Keratinocyte (primary cell): ENCODE results near the gene RPL35A. TPM values are rescaled to one million over a fixed set of nuclear protein-coding genes. Genes with fewer than 3 reads are reported as not detected.

Source experiments
- DNase-seq: peaks from one replicate; pipeline ENCODE4 v3.0.0-alpha.2; 2011; ENCODE audit warnings: low read depth, missing footprints, low spot score
- FAIRE-seq: peaks from 2 replicates; lab custom pipeline; 2011; peaks lifted over from hg19 to GRCh38; lab: Jason Lieb, UNC
- H2AFZ ChIP-seq: 2 replicates; pipeline ENCODE4 v1.6.0; 2012; ENCODE audit warnings: low read length, control low read depth, inconsistent platforms; ENCODE audit not compliant: control insufficient read depth
- H3K27ac ChIP-seq: 2 replicates; pipeline ENCODE4 v1.5.1; 2011; ENCODE audit warnings: low read length; ENCODE audit not compliant: control insufficient read depth, insufficient read depth
- H3K27me3 ChIP-seq: 3 replicates; pipeline ENCODE4 v1.6.0; 2011; ENCODE audit warnings: low read length; ENCODE audit not compliant: control insufficient read depth, insufficient read depth; ENCODE audit errors: extremely low read depth
- H3K36me3 ChIP-seq, 2 experiments: 2 replicates in 1 of 2; 3 replicates in 1 of 2; pipeline ENCODE4 v1.5.1; 2011; ENCODE audit warnings: low read length in 2 of 2, mild to moderate bottlenecking in 1 of 2; ENCODE audit not compliant: control insufficient read depth in 2 of 2, insufficient read depth in 2 of 2; ENCODE audit errors: extremely low read depth in 1 of 2
- H3K4me1 ChIP-seq: 3 replicates; pipeline ENCODE4 v1.5.1; 2011; ENCODE audit warnings: low read length; ENCODE audit not compliant: control insufficient read depth, insufficient read depth; ENCODE audit errors: extremely low read depth
- H3K4me2 ChIP-seq: 3 replicates; pipeline ENCODE4 v1.6.0; 2011; ENCODE audit warnings: low read depth, low read length; ENCODE audit not compliant: control insufficient read depth, insufficient read depth; ENCODE audit errors: extremely low read depth
- H3K4me3 ChIP-seq, 3 experiments: fragments of 200-600 bp in 1 of 3; sonication (generic) in 1 of 3; 2 replicates in 2 of 3; 3 replicates in 1 of 3; pipeline ENCODE4 v1.5.1; 2011 to 2016; ENCODE audit warnings: low read length in 3 of 3, mild to moderate bottlenecking in 3 of 3, control low read depth in 2 of 3, inconsistent platforms in 1 of 3, low read depth in 1 of 3, mixed read lengths in 1 of 3, mixed run types in 1 of 3, moderate library complexity in 1 of 3; ENCODE audit not compliant: control insufficient read depth in 2 of 3, insufficient read depth in 2 of 3; ENCODE audit errors: extremely low read depth in 1 of 3
- H3K79me2 ChIP-seq: 2 replicates; pipeline ENCODE4 v1.6.0; 2012; ENCODE audit warnings: low read length; ENCODE audit not compliant: control insufficient read depth, insufficient read depth
- H3K9ac ChIP-seq: 3 replicates; pipeline ENCODE4 v1.6.0; 2011; ENCODE audit warnings: low read length; ENCODE audit not compliant: control insufficient read depth, insufficient read depth; ENCODE audit errors: extremely low read depth
- H3K9me1 ChIP-seq: 3 replicates; pipeline ENCODE4 v1.6.0; 2011; ENCODE audit warnings: low read length; ENCODE audit not compliant: control insufficient read depth, insufficient read depth; ENCODE audit errors: extremely low read depth
- H3K9me3 ChIP-seq: 2 replicates; pipeline ENCODE4 v1.5.1; 2012; ENCODE audit warnings: low read depth, low read length; ENCODE audit not compliant: control insufficient read depth
- H4K20me1 ChIP-seq: 3 replicates; pipeline ENCODE4 v1.6.0; 2011; ENCODE audit warnings: low read length; ENCODE audit not compliant: control insufficient read depth, insufficient read depth; ENCODE audit errors: extremely low read depth
- EZH2 ChIP-seq: IDR thresholded peaks from one replicate; pipeline ENCODE4 v1.6.1; 2012; ENCODE audit warnings: inconsistent platforms, mild to moderate bottlenecking, low read length, moderate library complexity
- dilution Hi-C: fragments of 300-500 bp; cut with MboI; formaldehyde crosslinking; loops from one replicate; pipeline ENCODE4 v1.7.0; 2020; ENCODE audit warnings: low sequenced_read_pairs; ENCODE audit not compliant: extremely low pct_ligation_motif_present
- polyA plus RNA-seq, 5 experiments: library from polyadenylated mRNA; depleted of rRNA in 3 of 5; stranded (reverse) in 3 of 5; stranded (forward) in 1 of 5; unstranded in 1 of 5; fragments of >200 nt; gene quantifications; 1 replicate in 1 of 5; 2 replicates in 3 of 5; 3 replicates in 1 of 5; pipeline versions ENCODE4 v1.2.1 to v1.2.3, GENCODE V29; 2011 to 2012; ENCODE audit warnings: missing spikeins in 2 of 5, low read depth in 1 of 5, low replicate concordance in 1 of 5
- small RNA-seq, 3 experiments: library from RNA; depleted of rRNA; stranded (forward); fragments of <200 nt; gene quantifications; one replicate each; pipeline ENCODE3, GENCODE V24; 2012; ENCODE audit warnings: low read depth in 3 of 3, low replicate concordance in 1 of 3; ENCODE audit not compliant: insufficient read length in 3 of 3
- TF ChIP-seq, protein P1 (sequence below), 3 experiments: IDR thresholded peaks in 1 of 3; conservative IDR thresholded peaks in 1 of 3; optimal IDR thresholded peaks in 1 of 3; 2 replicates in 2 of 3; 3 replicates in 1 of 3; pipeline versions ENCODE3 to v1.5.1; 2011; ENCODE audit warnings: low read length in 3 of 3, mild to moderate bottlenecking in 3 of 3, moderate library complexity in 2 of 3, control low read depth in 1 of 3, inconsistent platforms in 1 of 3; ENCODE audit not compliant: insufficient read depth in 2 of 3; ENCODE audit errors: extremely low read depth in 1 of 3

The RPL35A gene
- polyA plus RNA-seq, 1 donor (not counting 4 experiments of a cell fraction or from before 2014, with no cell fraction given), result 1,184 TPM

DNA sequence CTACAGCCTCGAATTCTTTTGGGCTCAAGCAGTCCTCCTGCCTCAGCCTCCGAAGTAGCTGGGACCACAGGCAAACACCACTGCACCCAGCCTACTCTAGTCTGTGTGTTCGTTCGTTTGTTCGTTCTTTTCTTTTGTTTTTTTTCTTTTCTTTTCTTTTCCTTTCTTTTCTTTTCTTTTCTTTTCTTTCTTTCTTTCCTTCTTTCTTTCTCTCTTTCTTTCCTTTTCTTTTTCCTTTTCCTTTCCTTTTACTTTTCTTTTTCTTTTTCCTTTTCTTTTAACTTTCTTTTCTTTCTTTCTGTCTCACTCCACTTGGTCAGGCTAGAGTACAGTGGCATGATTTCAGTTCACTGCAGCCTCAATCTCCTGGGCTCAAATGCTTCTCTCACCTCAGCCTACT is 46.9 kb downstream of the RPL35A start:
- FAIRE-seq, result no peak
- Histone ChIP-seq H3K27ac (no peak overlapping the region), H3K4me1 (no peaks in the 10 kb centered on the region), H3K36me3 (no peaks in the 10 kb centered on the region), H2AFZ (no peak overlapping the region), H3K4me3 (no peak overlapping the region), H3K79me2 (no peaks in the 10 kb centered on the region), H3K27me3 (no peaks in the 10 kb centered on the region), H3K9me1 (no peaks in the 10 kb centered on the region), H3K9ac (no peak overlapping the region), H4K20me1 (no peaks in the 10 kb centered on the region), H3K9me3 (no peaks in the 10 kb centered on the region), H3K4me2 (no peak overlapping the region)
- no peak for DNase-seq
- no peak for TF ChIP-seq EZH2
- TF ChIP-seq, protein P1, sequence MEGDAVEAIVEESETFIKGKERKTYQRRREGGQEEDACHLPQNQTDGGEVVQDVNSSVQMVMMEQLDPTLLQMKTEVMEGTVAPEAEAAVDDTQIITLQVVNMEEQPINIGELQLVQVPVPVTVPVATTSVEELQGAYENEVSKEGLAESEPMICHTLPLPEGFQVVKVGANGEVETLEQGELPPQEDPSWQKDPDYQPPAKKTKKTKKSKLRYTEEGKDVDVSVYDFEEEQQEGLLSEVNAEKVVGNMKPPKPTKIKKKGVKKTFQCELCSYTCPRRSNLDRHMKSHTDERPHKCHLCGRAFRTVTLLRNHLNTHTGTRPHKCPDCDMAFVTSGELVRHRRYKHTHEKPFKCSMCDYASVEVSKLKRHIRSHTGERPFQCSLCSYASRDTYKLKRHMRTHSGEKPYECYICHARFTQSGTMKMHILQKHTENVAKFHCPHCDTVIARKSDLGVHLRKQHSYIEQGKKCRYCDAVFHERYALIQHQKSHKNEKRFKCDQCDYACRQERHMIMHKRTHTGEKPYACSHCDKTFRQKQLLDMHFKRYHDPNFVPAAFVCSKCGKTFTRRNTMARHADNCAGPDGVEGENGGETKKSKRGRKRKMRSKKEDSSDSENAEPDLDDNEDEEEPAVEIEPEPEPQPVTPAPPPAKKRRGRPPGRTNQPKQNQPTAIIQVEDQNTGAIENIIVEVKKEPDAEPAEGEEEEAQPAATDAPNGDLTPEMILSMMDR (optimal IDR thresholded peaks at IDR 0.05 in 1 of 3, IDR thresholded peaks at IDR 0.05 in 1 of 3, conservative IDR thresholded peaks at IDR 0.05 in 1 of 3; ENCODE audit: extremely low read depth in 1 of 3, insufficient read depth in 2 of 3, low read length in 3 of 3), result no peak
- dilution Hi-C loops, result no loop called here

DNA sequence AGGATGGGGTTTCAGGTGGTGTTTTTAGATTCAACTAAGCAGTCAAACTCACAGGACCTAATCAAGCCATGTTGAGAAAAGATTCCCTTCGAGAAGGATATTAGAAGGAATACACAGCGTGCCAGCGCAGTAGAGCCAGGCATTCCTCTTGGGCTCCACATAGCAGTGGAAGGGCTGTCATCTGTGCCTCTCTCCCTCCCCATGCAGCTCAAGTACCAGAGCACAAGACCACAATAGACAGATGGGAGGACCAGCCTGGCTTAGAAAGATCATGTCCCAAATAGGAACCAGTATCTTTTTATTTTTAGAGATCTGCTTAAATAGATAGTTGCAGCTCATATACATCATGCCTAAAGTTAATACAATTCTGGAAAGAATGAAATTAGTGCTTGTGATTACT is 47.9 kb downstream of the RPL35A start:
- TF ChIP-seq, protein P1 (optimal IDR thresholded peaks at IDR 0.05 in 1 of 3, IDR thresholded peaks at IDR 0.05 in 1 of 3, conservative IDR thresholded peaks at IDR 0.05 in 1 of 3; ENCODE audit: extremely low read depth in 1 of 3, insufficient read depth in 2 of 3, low read length in 3 of 3), result no peak
- no peak for TF ChIP-seq EZH2
- no peak for DNase-seq
- Histone ChIP-seq H3K9me1 (no peaks in the 10 kb centered on the region), H3K4me2 (no peak overlapping the region), H3K27me3 (no peaks in the 10 kb centered on the region), H3K9ac (no peak overlapping the region), H3K9me3 (no peaks in the 10 kb centered on the region), H3K79me2 (no peaks in the 10 kb centered on the region), H3K27ac (no peak overlapping the region), H2AFZ (no peak overlapping the region), H4K20me1 (no peaks in the 10 kb centered on the region), H3K36me3 (no peaks in the 10 kb centered on the region), H3K4me3 (no peak overlapping the region), H3K4me1 (no peaks in the 10 kb centered on the region)
- FAIRE-seq, result no peak
- dilution Hi-C loops, result no loop called here

Small RNA genes lying within 50 kb of the gene (small RNA-seq; reads per million reads assigned to genes)
- gene RNU6-621P, result 0 reads per million in 3 experiments

Other genes with a start within 250 kb of the RPL35A start
- gene RUBCN, start 213.3 kb upstream of the RPL35A start, polyA plus RNA-seq, result 8.1 to 15.4 TPM (median 8.9 TPM) in 3 replicates
- 34.0 to 48.0 TPM (median 35.6 TPM) in 3 replicates for gene FYTTD1, start 200.3 kb upstream of the RPL35A start, polyA plus RNA-seq
- gene LRCH3, start 158.9 kb upstream of the RPL35A start, polyA plus RNA-seq, result 31.6 to 50.2 TPM (median 47.4 TPM) in 3 replicates
- gene LMLN, start 10.0 kb downstream of the RPL35A start, polyA plus RNA-seq, result 5.0 to 5.5 TPM (median 5.2 TPM) in 3 replicates